Activated T-cell treated with anti-CD3 and anti-CD28 coated beads, Interleukin-2, amount 50 U/mL, for 1 hour (primary cell): ENCODE data around the gene TMEM41B.
"Not testable (repeated sequence)": the region's sequence is repeated elsewhere in the genome, so short reads cannot be mapped to it uniquely, and the experiment has no call there.

Experiments
- DNase-seq: peaks from one replicate; pipeline ENCODE4 v3.0.0-alpha.2; 2020

TMEM41B gene

GRCh38 chr11:9314291-9315077 is at the start of gene TMEM41B:
Gene TMEM41B (minus strand): TSS chr11:9314593. CDS start chr11:9314441, 152 bp downstream.
- peak; percentile 99 for DNase-seq

GRCh38 chr11:9362393-9362863 is 48.0 kb upstream of the TMEM41B start:
- DNase-seq = no peak

- not testable (repeated sequence) for DNase-seq
Observed at GRCh38 chr11:9360862-9361622, 46.6 kb upstream of the TMEM41B start.

GRCh38 chr11:9357041-9357440 is 42.6 kb upstream of the TMEM41B start:
- no peak for DNase-seq

GRCh38 chr11:9351321-9351881 is 37.0 kb upstream of the TMEM41B start:
- no peak for DNase-seq

GRCh38 chr11:9347779-9348178 is 33.4 kb upstream of the TMEM41B start:
- DNase-seq = not testable (repeated sequence)

GRCh38 chr11:9347100-9347499 is 32.7 kb upstream of the TMEM41B start:
- no peak for DNase-seq

- DNase-seq = no peak
Observed at GRCh38 chr11:9344061-9344680, 29.8 kb upstream of the TMEM41B start.

GRCh38 chr11:9341638-9342178 is 27.3 kb upstream of the TMEM41B start:
- no peak for DNase-seq

GRCh38 chr11:9332655-9333054 is 18.3 kb upstream of the TMEM41B start:
- DNase-seq = no peak

- no peak for DNase-seq
Observed at GRCh38 chr11:9330387-9331384, 16.3 kb upstream of the TMEM41B start.

- no peak for DNase-seq
Observed at GRCh38 chr11:9320047-9320446, 5.7 kb upstream of the TMEM41B start.

GRCh38 chr11:9319377-9320001 is 5.1 kb upstream of the TMEM41B start:
- not testable (repeated sequence) for DNase-seq

- not testable (repeated sequence) for DNase-seq
Observed at GRCh38 chr11:9318442-9319376, 4.3 kb upstream of the TMEM41B start.

GRCh38 chr11:9316334-9316733 is 1.9 kb upstream of the TMEM41B start:
- no peak for DNase-seq

- DNase-seq = no peak
Observed at GRCh38 chr11:9315078-9315688, 790 bp upstream of the TMEM41B start.

GRCh38 chr11:9313648-9314290 is 624 bp downstream of the TMEM41B start:
- DNase-seq = no peak

GRCh38 chr11:9310485-9311090 is 3.8 kb downstream of the TMEM41B start:
- DNase-seq = no peak
